Mucosa of descending colon (tissue), 3 donors: ENCODE data around the gene RIN1. TPM values are rescaled to one million over a fixed set of nuclear protein-coding genes. Genes with fewer than 3 reads are reported as not detected.

Experiments used
- ATAC-seq: fragments of 200-7000 bp; cut with Tn5 transposase; one replicate; pipeline ENCODE4 v1.9.1; 2020; ENCODE audit warnings: mild to moderate bottlenecking, moderate library complexity
- DNase-seq, 3 donors: peaks; one replicate each; pipeline ENCODE4 v3.0.0-alpha.2; 2020
- H3K36me3 ChIP-seq: fragments of 200-600 bp; one replicate; pipeline ENCODE4 v1.8.0; 2021; ENCODE audit warnings: low read depth, mild to moderate bottlenecking
- H3K4me1 ChIP-seq: fragments of 200-600 bp; one replicate; pipeline ENCODE4 v1.8.0; 2021; ENCODE audit warnings: low read depth, mild to moderate bottlenecking
- H3K4me3 ChIP-seq: fragments of 200-600 bp; one replicate; pipeline ENCODE4 v1.8.0; 2021; ENCODE audit warnings: mild to moderate bottlenecking
- H3K9me3 ChIP-seq: fragments of 200-600 bp; one replicate; pipeline ENCODE4 v1.8.0; 2021; ENCODE audit warnings: mild to moderate bottlenecking
- CTCF ChIP-seq: fragments of 200-600 bp; IDR thresholded peaks from one replicate; pipeline ENCODE4 v1.8.0; 2022; ENCODE audit warnings: antibody characterized with exemption, mild to moderate bottlenecking
- intact Hi-C, 2 donors: fragments of 100-400 bp; cut with DNase I in 1 of 2; cut with micrococcal nuclease in 1 of 2; formaldehyde crosslinking; loops; one replicate each; pipeline versions ENCODE4 v1.11.0 to v1.11.1; 2022; cut with DNase I, micrococcal nuclease
- total RNA-seq, 3 donors: library from RNA; stranded (reverse); fragmentation: NEBNext Ultra II Directional in 2 of 3; extraction: Animal tissue kit (Norgen Biotek cat#: 25700) in 2 of 3; gene quantifications; one replicate each; pipeline versions ENCODE4 v1.2.1 to v1.2.4, GENCODE V29; 2021 to 2023
- donor health status: DM: no; HTN: no; CAD: no; lungs with moderate emphysema.
- donor health status: DM: no; HTN: no; CAD: no.
- donor health status: DM: no; HTN: yes; CAD: no.

Gene RIN1
- total RNA-seq, 3 donors from 2014 or later, result 5.2 to 12.7 (median 9.5) TPM

DNA sequence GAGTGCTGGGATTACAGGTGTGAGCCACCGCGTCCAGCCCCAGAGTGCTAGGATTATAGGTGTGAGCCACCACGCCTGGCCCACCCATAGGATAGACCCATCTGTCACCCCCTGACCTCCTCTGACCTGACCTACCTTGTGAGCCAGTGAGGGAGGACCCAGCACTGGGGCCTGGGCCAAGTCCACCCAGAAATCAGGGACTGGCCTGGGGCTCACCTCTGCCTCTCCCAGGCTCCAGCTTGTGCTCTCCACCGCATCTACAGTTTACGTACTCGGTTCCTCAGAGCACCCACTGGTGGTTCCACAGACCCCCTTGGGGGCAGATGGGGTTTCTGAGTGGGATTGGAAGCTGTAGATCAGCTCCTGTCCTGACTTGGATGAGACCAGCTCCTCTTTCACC, 28.9 kb upstream of the RIN1 start:
- ATAC-seq, result no peak
- H3K9me3 ChIP-seq, result no peaks in the 10 kb centered on the region
- H3K4me3 ChIP-seq, result no peak overlapping the region
- peak in 1 of 3 donors; percentile 32 for DNase-seq
- no peaks in the 10 kb centered on the region for H3K36me3 ChIP-seq
- TF ChIP-seq CTCF, result no peak
- intact Hi-C loops, result no loop called here
- H3K4me1 ChIP-seq, result no peaks in the 10 kb centered on the region

GRCh38 chr11:66363805-66364535, 27.7 kb upstream of the RIN1 start:
- DNase-seq (peak; percentile 70 to 83 (median 78)), ATAC-seq (peak; percentile 75)
- no peak overlapping the region for H3K4me3 ChIP-seq
- no peaks in the 10 kb centered on the region for H3K4me1 ChIP-seq
- no peaks in the 10 kb centered on the region for H3K9me3 ChIP-seq
- H3K36me3 ChIP-seq, result no peaks in the 10 kb centered on the region
- TF ChIP-seq CTCF, result peak; percentile 88
- intact Hi-C loops, result no loop called here

- intact Hi-C loops, result no loop called here
- DNase-seq, result peak in 2 of 3 donors; percentile 25 to 28
- H3K36me3 ChIP-seq, result no peaks in the 10 kb centered on the region
- no peaks in the 10 kb centered on the region for H3K9me3 ChIP-seq
- no peak overlapping the region for H3K4me3 ChIP-seq
- H3K4me1 ChIP-seq, result no peaks in the 10 kb centered on the region
- no peak for TF ChIP-seq CTCF
- no peak for ATAC-seq
These were observed 27.0 kb upstream of the RIN1 start for GRCh38 chr11:66363187-66363601.

- ATAC-seq (no peak), DNase-seq (no peak)
- Histone ChIP-seq H3K4me1 (no peaks in the 10 kb centered on the region), H3K4me3 (no peak overlapping the region), H3K36me3 (no peaks in the 10 kb centered on the region), H3K9me3 (no peaks in the 10 kb centered on the region)
- intact Hi-C loops, result no loop called here
- TF ChIP-seq CTCF, result no peak
These were observed 26.4 kb upstream of the RIN1 start for GRCh38 chr11:66362481-66363147.

DNA sequence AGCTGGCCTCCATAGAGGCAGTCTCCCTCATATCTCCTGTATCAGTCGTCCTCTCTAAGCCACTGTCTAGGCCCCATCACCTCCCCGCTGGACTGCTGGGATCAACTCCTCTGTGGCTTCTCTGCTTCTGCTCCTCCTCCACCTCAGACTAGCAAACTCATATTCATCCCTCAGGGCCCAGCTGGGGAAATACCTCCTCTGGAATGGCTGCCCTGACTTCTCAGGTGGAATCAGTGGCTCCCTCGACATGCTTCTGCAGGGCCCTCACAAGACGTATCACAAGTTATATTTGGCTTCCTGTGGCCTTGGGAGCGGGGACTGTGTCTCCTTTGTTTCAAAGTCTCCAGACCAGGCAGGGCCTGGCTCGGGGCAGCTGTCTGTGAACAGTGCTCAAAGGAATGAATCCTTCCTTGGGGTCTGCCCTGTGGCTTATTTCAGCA, 25.3 kb upstream of the RIN1 start:
- Histone ChIP-seq H3K36me3 (no peaks in the 10 kb centered on the region), H3K4me1 (no peaks in the 10 kb centered on the region), H3K9me3 (no peaks in the 10 kb centered on the region), H3K4me3 (no peak overlapping the region)
- ATAC-seq (no peak), DNase-seq (peak in 2 of 3 donors; percentile 17 to 21)
- no peak for TF ChIP-seq CTCF
- intact Hi-C loops, result no loop called here
